Skeletal muscle cell (primary cell): Measurements from ENCODE around the gene GBP6.
"Not testable (repeated sequence)": the region's sequence is repeated elsewhere in the genome, so short reads cannot be mapped to it uniquely, and the experiment has no call there.

Experiments
- DNase-seq: peaks from one replicate; pipeline ENCODE4 v3.0.0-alpha.2; 2010; ENCODE audit warnings: low read depth
- H3K4me3 ChIP-seq: 2 replicates; pipeline ENCODE4 v1.5.1; 2011; ENCODE audit warnings: low read depth, mild to moderate bottlenecking, control low read depth, low read length, moderate library complexity

GBP6 gene

DNA sequence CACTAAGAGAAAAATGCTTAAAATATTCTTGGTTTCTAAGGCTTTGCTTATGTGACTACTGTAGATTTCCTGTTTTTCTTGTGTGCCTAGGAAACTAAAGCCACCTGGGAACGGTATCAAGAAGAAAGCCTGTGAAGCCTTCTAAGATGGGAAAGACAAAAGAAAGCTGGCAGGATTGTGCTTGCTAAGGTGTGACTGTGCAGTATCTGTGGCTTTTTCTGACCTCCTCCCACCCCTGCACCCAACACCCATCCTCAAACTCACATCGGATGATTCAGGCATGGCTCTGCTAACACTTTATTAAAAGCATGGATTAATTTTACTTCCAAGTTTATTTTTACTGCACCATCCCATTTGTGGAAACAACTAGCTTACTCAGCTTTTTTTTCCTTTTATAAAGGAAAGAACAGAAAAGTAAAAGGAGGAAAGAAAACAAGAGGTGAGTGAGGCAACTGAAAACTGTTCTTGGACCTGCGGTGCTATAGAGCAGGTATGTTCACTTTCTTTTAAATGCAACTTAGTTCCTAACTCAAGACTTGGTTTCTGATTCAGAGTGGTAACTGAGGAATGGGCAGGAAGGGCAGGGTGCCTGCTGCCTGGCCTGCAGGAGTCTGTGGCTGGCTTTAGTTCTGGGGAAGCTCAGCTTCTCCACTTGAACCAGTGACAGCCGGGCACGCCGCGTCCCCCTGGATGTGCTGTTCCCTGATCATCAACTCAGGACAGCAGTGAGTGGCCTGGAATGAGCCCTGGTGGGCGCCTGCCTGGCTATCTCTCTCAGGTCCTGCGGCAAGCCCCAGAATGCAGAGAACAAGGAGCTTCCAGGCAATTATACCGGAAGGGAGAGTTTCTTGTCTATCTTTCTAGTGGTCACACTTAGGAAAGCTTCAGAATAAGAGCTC is at the start of gene GBP6:
TSS of gene GBP6 (plus strand) at position 422 of the 899 bp plus-strand sequence. CDS start 4,493 bp downstream, outside the sequence.
- no peak within 1 kb of the TSS for H3K4me3 ChIP-seq
- DNase-seq, result no peak

DNA sequence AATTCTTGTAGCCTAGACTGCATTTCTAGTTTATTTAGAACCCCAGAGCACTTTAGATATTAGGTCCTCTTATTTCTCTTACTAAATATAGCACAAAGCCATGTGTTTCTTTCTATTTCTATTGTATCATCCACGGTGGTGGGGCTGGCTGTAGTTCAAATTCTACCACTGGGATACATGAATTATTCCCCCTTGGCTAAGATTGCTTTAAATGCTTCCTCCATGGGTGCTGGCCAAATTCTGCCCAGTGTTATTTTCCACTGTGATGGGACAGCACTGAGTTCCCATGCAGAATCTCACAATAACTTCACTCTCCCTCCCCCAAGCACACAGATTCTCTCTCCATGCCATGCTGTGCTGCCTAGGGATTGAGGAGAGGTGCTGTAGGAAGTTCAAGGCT is 41.5 kb upstream of the GBP6 start:
- no peak for DNase-seq
- H3K4me3 ChIP-seq, result no peak overlapping the region

- DNase-seq, result no peak
- no peak overlapping the region for H3K4me3 ChIP-seq
Observed at GRCh38 chr1:89331890-89332289, 32.0 kb upstream of the GBP6 start.

DNA sequence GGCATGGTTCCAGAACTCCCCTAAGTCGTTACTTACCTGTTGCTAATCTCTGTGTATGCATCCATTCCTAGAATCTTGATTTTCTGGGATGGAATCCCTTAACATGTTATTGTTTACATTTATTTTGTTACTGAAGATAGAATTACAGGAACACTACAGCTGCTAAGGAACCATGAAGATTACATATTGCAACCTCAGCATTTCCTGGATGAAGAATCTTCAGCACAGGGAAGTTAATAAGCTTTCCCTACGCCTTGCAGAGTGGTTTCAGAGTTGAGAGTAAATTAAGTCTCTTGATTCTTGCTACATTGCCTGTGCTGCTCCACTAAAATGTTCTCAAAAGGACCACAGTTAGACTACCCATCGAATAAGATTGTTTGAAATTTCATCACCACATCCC is 31.4 kb upstream of the GBP6 start:
- DNase-seq, result no peak
- H3K4me3 ChIP-seq, result no peak overlapping the region

GRCh38 chr1:89335486-89335885 is 28.4 kb upstream of the GBP6 start:
- no peak overlapping the region for H3K4me3 ChIP-seq
- DNase-seq, result no peak

- no peak overlapping the region for H3K4me3 ChIP-seq
- no peak for DNase-seq
Observed at GRCh38 chr1:89337903-89338302, 26.0 kb upstream of the GBP6 start.

- no peak for DNase-seq
- no peak overlapping the region for H3K4me3 ChIP-seq
Observed at GRCh38 chr1:89339039-89339438, 24.8 kb upstream of the GBP6 start.

- not testable (repeated sequence) for DNase-seq, H3K4me3 ChIP-seq
Observed at GRCh38 chr1:89345479-89345878, 18.4 kb upstream of the GBP6 start.

DNA sequence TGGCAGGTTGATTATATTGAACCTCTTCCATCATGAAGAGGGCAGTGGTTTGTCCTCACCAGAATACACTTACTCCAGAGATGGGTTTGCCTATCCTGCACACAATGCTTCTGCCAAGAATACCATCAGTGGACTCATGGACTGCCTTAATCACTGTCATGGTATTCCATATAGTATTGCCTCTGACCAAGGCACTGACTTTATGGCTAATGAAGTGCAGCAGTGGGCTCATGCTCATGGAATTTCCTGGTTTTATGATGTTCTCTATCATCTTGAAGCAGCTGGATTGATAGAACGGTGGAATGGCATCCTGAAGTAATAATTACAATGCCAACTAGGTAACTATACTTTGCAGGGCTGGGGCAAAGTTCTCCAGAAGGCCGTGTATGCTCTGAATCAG is 16.6 kb upstream of the GBP6 start:
- no peak for DNase-seq

DNA sequence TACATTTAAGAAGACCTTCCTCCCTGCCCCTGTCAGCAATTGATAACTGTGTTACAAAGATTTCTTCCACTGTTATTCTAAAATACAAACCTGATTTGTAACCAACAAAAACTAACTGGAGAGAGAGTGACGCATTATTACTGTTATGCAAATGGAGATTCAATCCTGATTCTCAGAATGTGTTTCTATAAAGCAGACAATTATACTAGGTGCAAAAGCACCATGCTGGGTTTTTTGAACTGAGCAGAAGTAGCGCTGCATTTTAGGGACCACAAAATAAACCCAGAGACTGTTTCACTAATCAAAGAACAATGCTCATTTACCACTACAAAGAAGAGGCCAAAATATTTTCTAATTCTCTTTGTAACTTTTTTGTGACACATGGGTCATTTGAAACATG is 13.6 kb upstream of the GBP6 start:
- no peak overlapping the region for H3K4me3 ChIP-seq
- no peak for DNase-seq

More for the DNA sequence above, 16.6 kb upstream of the GBP6 start:
- H3K4me3 ChIP-seq, result no peak overlapping the region

GRCh38 chr1:89351597-89352311 is 12.1 kb upstream of the GBP6 start:
- no peak overlapping the region for H3K4me3 ChIP-seq
- no peak for DNase-seq

- DNase-seq, result no peak
- no peak overlapping the region for H3K4me3 ChIP-seq
Observed at GRCh38 chr1:89352421-89352820, 11.4 kb upstream of the GBP6 start.

DNA sequence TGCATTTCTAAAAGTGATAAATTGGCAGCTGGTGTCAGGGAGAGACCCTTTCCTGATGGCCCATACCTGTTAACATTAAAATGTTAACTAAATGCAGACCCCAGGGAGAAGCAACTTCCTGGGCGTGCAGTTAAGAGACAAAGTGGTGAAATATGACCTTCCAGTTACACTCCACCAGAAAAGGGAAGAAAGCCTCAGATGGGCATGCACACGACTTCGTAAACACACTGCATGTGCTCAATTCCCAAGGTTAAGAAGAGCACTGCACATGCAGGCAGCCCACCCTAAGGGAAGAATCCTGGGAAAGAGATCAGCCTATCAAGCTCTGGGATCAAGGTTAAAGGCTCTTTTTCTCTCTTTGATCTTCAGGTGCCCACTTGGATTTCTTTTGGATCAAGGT is 9.7 kb upstream of the GBP6 start:
- DNase-seq, result no peak
- no peak overlapping the region for H3K4me3 ChIP-seq

DNA sequence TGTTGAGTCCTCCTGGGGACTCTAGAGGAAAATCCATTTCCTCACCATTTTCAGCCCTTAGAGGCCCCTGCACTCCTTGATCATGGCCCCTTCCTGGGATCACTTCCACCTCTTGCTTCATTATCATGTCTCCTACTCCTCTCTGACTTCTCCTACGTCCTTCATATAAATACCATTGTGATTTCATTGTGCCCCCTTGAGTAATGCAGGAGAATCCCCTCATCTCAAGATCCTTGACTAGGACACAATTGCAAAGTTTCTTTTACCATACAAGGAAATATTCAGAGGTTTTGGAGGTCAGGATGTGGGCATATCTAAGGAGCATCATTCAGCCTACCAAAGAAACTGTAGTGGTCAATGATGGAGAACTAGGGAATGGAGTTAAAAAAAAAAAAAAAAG is 8.8 kb upstream of the GBP6 start:
- H3K4me3 ChIP-seq, result no peak overlapping the region
- no peak for DNase-seq

DNA sequence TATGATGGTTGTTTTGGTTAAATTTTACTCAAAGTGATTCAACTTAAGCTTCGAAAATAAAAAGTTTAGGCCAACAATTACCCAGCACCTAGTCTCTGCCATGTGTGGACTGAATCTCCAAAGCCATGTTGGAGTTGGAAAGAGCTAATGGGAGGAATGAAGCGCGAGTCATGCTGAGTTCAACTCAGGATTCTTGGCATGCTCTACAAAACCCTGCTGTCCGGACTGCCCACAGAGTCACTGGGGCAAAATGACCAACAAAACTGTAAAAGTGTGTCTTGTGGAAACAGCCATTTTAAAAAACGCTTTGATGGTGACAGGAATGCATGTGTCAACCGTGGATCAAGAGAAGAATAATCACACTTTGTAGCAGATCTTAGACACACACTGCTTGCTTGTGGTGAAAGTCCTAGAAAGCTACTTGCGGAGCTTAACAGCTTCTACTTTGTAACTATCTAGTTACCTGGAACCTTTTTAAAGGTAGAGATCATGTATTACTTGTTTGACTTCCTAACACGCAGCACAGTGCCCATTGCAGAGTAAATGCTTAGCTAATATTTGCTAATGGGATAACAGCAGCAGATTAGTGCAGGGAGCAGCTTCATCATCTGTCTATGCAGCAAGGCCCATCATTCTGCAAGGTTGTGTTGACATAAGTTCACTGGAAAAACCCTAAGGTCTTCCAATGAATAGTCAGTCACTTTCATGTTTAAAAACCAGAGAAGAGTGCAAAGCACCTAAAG is 7.0 kb upstream of the GBP6 start:
- peak; percentile 3 for DNase-seq
- no peak overlapping the region for H3K4me3 ChIP-seq

DNA sequence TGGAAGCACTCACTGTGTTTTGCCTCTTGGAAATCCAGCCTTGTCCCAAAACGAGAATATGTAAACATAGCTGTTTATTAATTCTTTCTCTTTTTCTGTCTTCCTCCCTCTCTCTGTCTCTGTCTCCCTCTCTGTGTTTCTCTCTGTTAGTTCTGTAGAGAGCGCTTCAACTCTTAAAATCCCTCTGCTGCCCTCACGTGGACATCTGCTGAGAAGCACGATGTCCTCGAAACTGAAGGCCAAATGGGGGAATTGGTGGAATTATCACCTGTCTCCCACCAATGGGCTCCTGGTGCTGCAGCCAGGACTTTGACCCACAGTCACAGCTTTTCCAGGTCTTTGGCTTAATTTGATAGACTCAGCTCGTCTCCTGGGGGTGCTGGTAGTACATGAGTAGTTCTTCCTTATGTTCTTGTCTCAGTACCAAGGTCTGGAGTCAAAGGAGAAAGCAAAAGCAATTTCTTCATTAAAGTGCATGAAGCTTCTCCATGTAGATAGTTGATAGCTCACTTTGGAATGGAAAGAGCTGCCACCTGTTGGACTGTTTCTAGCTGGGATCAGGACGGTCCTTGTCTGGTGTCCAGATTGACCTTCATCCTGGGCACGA is 5.5 kb upstream of the GBP6 start:
- H3K4me3 ChIP-seq, result no peak overlapping the region
- DNase-seq, result peak; percentile 4

GRCh38 chr1:89360716-89361115 is 3.1 kb upstream of the GBP6 start:
- DNase-seq, result no peak
- no peak overlapping the region for H3K4me3 ChIP-seq

- DNase-seq, result no peak
- no peak overlapping the region for H3K4me3 ChIP-seq
Observed at GRCh38 chr1:89361681-89362080, 2.2 kb upstream of the GBP6 start.

DNA sequence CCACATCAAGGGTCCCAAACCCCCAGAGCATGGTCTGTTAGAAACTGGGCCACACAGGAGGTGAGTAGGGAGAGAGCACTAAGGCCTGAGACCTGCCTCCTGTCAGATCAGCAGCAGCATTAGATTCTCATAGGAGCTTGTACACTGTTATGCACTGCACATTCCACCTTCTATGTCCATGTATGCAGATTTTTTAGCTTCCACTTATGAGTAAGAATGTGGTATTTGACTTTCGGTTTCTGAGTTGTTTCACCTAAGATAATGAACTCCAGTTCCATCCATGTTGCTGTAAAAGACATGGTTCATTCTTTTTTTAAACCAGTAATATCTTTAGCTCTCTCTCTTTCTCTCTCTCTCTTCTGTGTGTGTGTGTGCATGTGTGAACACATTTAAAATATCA is 663 bp upstream of the GBP6 start:
- no peak for DNase-seq

More for the DNA sequence above, 663 bp upstream of the GBP6 start:
- H3K4me3 ChIP-seq, result no peak overlapping the region
